Measurements from ENCODE around the gene CADM1.

CADM1 gene

GRCh38 chr11:115193914-115194801, 310.1 kb downstream of the CADM1 start:
- H3K27me3 ChIP-seq (ENCODE audit: insufficient read depth, low read length, poor library complexity): no peaks in the 10 kb centered on the region
- H3K36me3 ChIP-seq (ENCODE audit: insufficient read depth, low read length): no peaks in the 10 kb centered on the region
- H3K4me1 ChIP-seq (ENCODE audit: insufficient read depth, low read length): no peaks in the 10 kb centered on the region
- no peak for ATAC-seq (ENCODE audit: insufficient read depth, low read depth)
- no peak overlapping the region for H3K4me3 ChIP-seq (ENCODE audit: low read depth in 1 of 2, low read length in 2 of 2)
- no peak overlapping the region for H3K4me2 ChIP-seq (ENCODE audit: insufficient read depth, low read length)
- no peaks in the 10 kb centered on the region for H3K9me3 ChIP-seq (ENCODE audit: insufficient read depth, low read length, severe bottlenecking)
- no peak overlapping the region for H3K27ac ChIP-seq (ENCODE audit: low read length)
- DNase-seq: no peak
- TF ChIP-seq EZH2 (IDR thresholded peaks at IDR 0.05; ENCODE audit: borderline replicate concordance, low read depth, low read length, severe bottlenecking) (no peak), CTCF (IDR thresholded peaks at IDR 0.05; ENCODE audit: borderline replicate concordance, extremely low read depth, low read length, poor library complexity, severe bottlenecking) (no peak)
- no peak overlapping the region for H2AFZ ChIP-seq (ENCODE audit: low read depth, low read length)
- H4K20me1 ChIP-seq (ENCODE audit: insufficient read depth, low read length): no peaks in the 10 kb centered on the region
- no peak overlapping the region for H3K9ac ChIP-seq (ENCODE audit: low read depth, low read length)
- H3K79me2 ChIP-seq (ENCODE audit: insufficient read depth, low read length): no peaks in the 10 kb centered on the region

- no peaks in the 10 kb centered on the region for H3K4me1 ChIP-seq (ENCODE audit: insufficient read depth, low read length)
- no peaks in the 10 kb centered on the region for H4K20me1 ChIP-seq (ENCODE audit: insufficient read depth, low read length)
- TF ChIP-seq EZH2 (IDR thresholded peaks at IDR 0.05; ENCODE audit: borderline replicate concordance, low read depth, low read length, severe bottlenecking): no peak
- no peak for TF ChIP-seq CTCF (IDR thresholded peaks at IDR 0.05; ENCODE audit: borderline replicate concordance, extremely low read depth, low read length, poor library complexity, severe bottlenecking)
- H3K36me3 ChIP-seq (ENCODE audit: insufficient read depth, low read length): no peaks in the 10 kb centered on the region
- no peaks in the 10 kb centered on the region for H3K79me2 ChIP-seq (ENCODE audit: insufficient read depth, low read length)
- H3K9me3 ChIP-seq (ENCODE audit: insufficient read depth, low read length, severe bottlenecking): no peaks in the 10 kb centered on the region
- no peak overlapping the region for H2AFZ ChIP-seq (ENCODE audit: low read depth, low read length)
- no peak for DNase-seq
- H3K4me3 ChIP-seq (ENCODE audit: low read depth in 1 of 2, low read length in 2 of 2): no peak overlapping the region
- ATAC-seq (ENCODE audit: insufficient read depth, low read depth): no peak
- no peak overlapping the region for H3K9ac ChIP-seq (ENCODE audit: low read depth, low read length)
- H3K27ac ChIP-seq (ENCODE audit: low read length): no peak overlapping the region
- no peak overlapping the region for H3K4me2 ChIP-seq (ENCODE audit: insufficient read depth, low read length)
- H3K27me3 ChIP-seq (ENCODE audit: insufficient read depth, low read length, poor library complexity): no peaks in the 10 kb centered on the region
Observed at GRCh38 chr11:115191761-115192160, 312.5 kb downstream of the CADM1 start.

GRCh38 chr11:115190196-115190595, 314.0 kb downstream of the CADM1 start:
- ATAC-seq (ENCODE audit: insufficient read depth, low read depth) (no peak), DNase-seq (no peak)
- Histone ChIP-seq H3K4me2 (ENCODE audit: insufficient read depth, low read length) (no peak overlapping the region), H3K27ac (ENCODE audit: low read length) (no peak overlapping the region), H3K36me3 (ENCODE audit: insufficient read depth, low read length) (no peaks in the 10 kb centered on the region), H3K4me1 (ENCODE audit: insufficient read depth, low read length) (no peaks in the 10 kb centered on the region), H3K79me2 (ENCODE audit: insufficient read depth, low read length) (no peaks in the 10 kb centered on the region), H3K9ac (ENCODE audit: low read depth, low read length) (no peak overlapping the region), H4K20me1 (ENCODE audit: insufficient read depth, low read length) (no peaks in the 10 kb centered on the region), H2AFZ (ENCODE audit: low read depth, low read length) (no peak overlapping the region), H3K9me3 (ENCODE audit: insufficient read depth, low read length, severe bottlenecking) (no peaks in the 10 kb centered on the region), H3K27me3 (ENCODE audit: insufficient read depth, low read length, poor library complexity) (no peaks in the 10 kb centered on the region), H3K4me3 (ENCODE audit: low read depth in 1 of 2, low read length in 2 of 2) (no peak overlapping the region)
- TF ChIP-seq EZH2 (IDR thresholded peaks at IDR 0.05; ENCODE audit: borderline replicate concordance, low read depth, low read length, severe bottlenecking): no peak
- no peak for TF ChIP-seq CTCF (IDR thresholded peaks at IDR 0.05; ENCODE audit: borderline replicate concordance, extremely low read depth, low read length, poor library complexity, severe bottlenecking)

All from DND-41 (cell line).